Gastrocnemius medialis (tissue), 4 donors: Measurements from ENCODE around the gene CCDC77.

Experiments
- POLR2A ChIP-seq, 2 donors: fragments of 450-650 bp; IDR thresholded peaks; one replicate each; pipeline ENCODE4 v1.6.1; 2017; ENCODE audit warnings: antibody characterized with exemption in 2 of 2, mild to moderate bottlenecking in 2 of 2, moderate library complexity in 2 of 2
- TF ChIP-seq, protein P1 (sequence below), 5 experiments: fragments of 450-650 bp in 3 of 5; fragments of 200-600 bp in 2 of 5; sonication (generic) in 2 of 5; IDR thresholded peaks in 4 of 5; conservative IDR thresholded peaks in 1 of 5; 1 replicate in 4 of 5; 2 replicates in 1 of 5; pipeline ENCODE4 v1.5.1; 2016 to 2019; ENCODE audit warnings: antibody characterized with exemption in 5 of 5, mild to moderate bottlenecking in 3 of 5, moderate library complexity in 3 of 5

DNA sequence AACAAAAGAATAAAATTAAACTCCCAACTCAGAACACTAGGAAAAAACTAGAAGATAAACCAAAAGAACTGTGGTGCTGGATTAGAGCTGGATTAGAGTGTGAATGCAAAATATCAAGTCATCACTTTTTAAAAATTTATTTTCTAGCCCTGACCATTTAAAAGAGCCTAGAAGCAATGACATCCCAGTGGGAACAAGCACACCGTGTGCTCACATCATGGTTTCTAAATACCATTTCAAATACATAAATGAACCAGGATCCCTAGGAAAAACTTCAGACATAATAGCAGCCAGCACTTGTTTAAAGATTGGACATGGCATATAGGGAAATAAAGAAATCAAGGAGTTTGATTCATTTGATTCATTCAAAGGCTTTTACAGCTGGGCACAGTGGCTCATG, 42.4 kb upstream of the CCDC77 start:
- TF ChIP-seq, protein P1, sequence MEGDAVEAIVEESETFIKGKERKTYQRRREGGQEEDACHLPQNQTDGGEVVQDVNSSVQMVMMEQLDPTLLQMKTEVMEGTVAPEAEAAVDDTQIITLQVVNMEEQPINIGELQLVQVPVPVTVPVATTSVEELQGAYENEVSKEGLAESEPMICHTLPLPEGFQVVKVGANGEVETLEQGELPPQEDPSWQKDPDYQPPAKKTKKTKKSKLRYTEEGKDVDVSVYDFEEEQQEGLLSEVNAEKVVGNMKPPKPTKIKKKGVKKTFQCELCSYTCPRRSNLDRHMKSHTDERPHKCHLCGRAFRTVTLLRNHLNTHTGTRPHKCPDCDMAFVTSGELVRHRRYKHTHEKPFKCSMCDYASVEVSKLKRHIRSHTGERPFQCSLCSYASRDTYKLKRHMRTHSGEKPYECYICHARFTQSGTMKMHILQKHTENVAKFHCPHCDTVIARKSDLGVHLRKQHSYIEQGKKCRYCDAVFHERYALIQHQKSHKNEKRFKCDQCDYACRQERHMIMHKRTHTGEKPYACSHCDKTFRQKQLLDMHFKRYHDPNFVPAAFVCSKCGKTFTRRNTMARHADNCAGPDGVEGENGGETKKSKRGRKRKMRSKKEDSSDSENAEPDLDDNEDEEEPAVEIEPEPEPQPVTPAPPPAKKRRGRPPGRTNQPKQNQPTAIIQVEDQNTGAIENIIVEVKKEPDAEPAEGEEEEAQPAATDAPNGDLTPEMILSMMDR (IDR thresholded peaks at IDR 0.05 in 4 of 5, conservative IDR thresholded peaks at IDR 0.05 in 1 of 5): no peak
- TF ChIP-seq POLR2A (IDR thresholded peaks at IDR 0.05): no peak
